Stimulated activated naive CD8-positive, alpha-beta T cell treated with anti-CD3 and anti-CD28 coated beads, Interleukin-15, amount 100 ng/mL, for 72 hours (primary cell): Measurements from ENCODE around the gene APEH.

Source experiments
- ATAC-seq: fragments of 150-1000 bp; cut with Tn5 transposase; 2 replicates; pipeline ENCODE4 v1.10.0; 2021; ENCODE audit warnings: mild to moderate bottlenecking, moderate library complexity
- DNase-seq, 2 donors: peaks; one replicate each; pipeline ENCODE4 v3.0.0; 2021 to 2022
- H3K27ac Mint-ChIP-seq, 2 donors: one replicate each; pipeline ENCODE4 v1.8.0; 2022; ENCODE audit warnings: mild to moderate bottlenecking in 2 of 2, mixed read lengths in 2 of 2, moderate library complexity in 2 of 2
- H3K27me3 Mint-ChIP-seq: one replicate; pipeline ENCODE4 v1.8.0; 2022; ENCODE audit warnings: mixed read lengths
- H3K4me1 Mint-ChIP-seq: one replicate; pipeline ENCODE4 v1.8.0; 2022; ENCODE audit warnings: mild to moderate bottlenecking, mixed read lengths
- H3K4me3 Mint-ChIP-seq, 2 donors: one replicate each; pipeline ENCODE4 v1.8.0; 2022; ENCODE audit warnings: mild to moderate bottlenecking in 2 of 2, mixed read lengths in 2 of 2, moderate library complexity in 1 of 2
- H3K9me3 Mint-ChIP-seq, 2 donors: one replicate each; pipeline ENCODE4 v1.8.0; 2022; ENCODE audit warnings: mixed read lengths in 2 of 2

Gene APEH

GRCh38 chr3:49729966-49730609, 55.9 kb downstream of the APEH start:
- Mint-ChIP-seq H3K4me3 (no peak overlapping the region), H3K27ac (no peak overlapping the region), H3K27me3 (no peaks in the 10 kb centered on the region), H3K9me3 (no peaks in the 10 kb centered on the region), H3K4me1 (peaks cover under 1% of the 10 kb centered on the region)
- ATAC-seq (no peak), DNase-seq (no peak)

GRCh38 chr3:49732597-49732996, 58.4 kb downstream of the APEH start:
- Mint-ChIP-seq H3K27ac (no peak overlapping the region), H3K4me3 (no peak overlapping the region), H3K9me3 (no peaks in the 10 kb centered on the region), H3K27me3 (no peaks in the 10 kb centered on the region), H3K4me1 (no peaks in the 10 kb centered on the region)
- DNase-seq (no peak), ATAC-seq (no peak)

GRCh38 chr3:49733551-49733950, 59.4 kb downstream of the APEH start:
- DNase-seq (no peak), ATAC-seq (no peak)
- Mint-ChIP-seq H3K9me3 (no peaks in the 10 kb centered on the region), H3K4me1 (no peaks in the 10 kb centered on the region), H3K27me3 (no peaks in the 10 kb centered on the region), H3K27ac (no peak overlapping the region), H3K4me3 (no peak overlapping the region)
